Stimulated activated CD4-positive, alpha-beta T cell treated with anti-CD3 and anti-CD28 coated beads, Interleukin-15, amount 100 ng/mL, for 1 hour (primary cell): ENCODE results near the gene STAG1.
"Not testable (repeated sequence)": the region's sequence is repeated elsewhere in the genome, so short reads cannot be mapped to it uniquely, and the experiment has no call there.

Experiments
- DNase-seq, 2 donors: peaks; one replicate each; pipeline ENCODE4 v3.0.0-alpha.2; 2020; ENCODE audit warnings: low read depth in 1 of 2, low spot score in 1 of 2

The STAG1 gene

DNA sequence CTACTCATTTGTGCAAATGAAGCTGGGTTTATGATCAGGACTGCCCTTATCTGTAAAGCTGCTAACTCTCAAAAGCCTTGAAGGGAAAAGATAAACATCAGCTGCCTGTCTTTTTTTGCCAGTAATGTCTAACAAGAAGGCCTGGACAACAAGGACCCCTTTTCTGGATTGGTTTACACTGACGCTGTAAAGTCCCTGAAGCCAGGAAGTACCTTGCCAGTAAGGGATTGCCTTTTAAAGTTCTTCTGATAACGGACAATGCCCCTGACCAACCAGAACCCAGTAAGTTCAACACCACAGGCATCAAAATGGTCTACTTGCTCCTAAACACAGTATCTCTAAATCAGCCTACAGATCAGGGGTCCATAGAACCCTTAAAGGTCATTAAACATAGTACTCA, 324.0 kb downstream of the STAG1 start:
- DNase-seq, result no peak

GRCh38 chr3:136427236-136427635, 324.9 kb downstream of the STAG1 start:
- no peak for DNase-seq

- no peak for DNase-seq
These were observed 337.7 kb downstream of the STAG1 start for GRCh38 chr3:136414476-136414875.

- no peak for DNase-seq
These were observed 339.9 kb downstream of the STAG1 start for GRCh38 chr3:136412307-136412706.

GRCh38 chr3:136409549-136409948, 342.6 kb downstream of the STAG1 start:
- DNase-seq, result no peak

DNA sequence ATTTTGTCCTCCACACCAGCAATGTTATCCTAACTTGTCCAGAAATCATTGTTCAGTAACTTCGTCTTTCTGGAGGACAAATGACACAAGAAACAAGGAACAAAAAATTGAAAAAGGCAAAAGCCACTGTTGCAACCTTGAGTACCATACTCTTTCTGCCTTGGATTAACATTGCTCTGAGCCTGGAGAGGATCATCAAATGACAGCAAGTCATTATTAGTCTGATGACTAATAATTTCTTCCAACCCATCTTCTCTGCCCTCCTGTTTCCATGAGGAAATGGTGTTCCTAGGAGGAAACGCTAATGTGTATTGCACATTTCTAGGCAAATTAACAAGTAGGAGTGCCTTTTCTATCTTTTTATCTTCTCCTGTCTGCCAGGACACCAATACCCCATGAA, 348.1 kb downstream of the STAG1 start:
- no peak for DNase-seq

GRCh38 chr3:136396916-136397315, 355.3 kb downstream of the STAG1 start:
- no peak for DNase-seq

DNA sequence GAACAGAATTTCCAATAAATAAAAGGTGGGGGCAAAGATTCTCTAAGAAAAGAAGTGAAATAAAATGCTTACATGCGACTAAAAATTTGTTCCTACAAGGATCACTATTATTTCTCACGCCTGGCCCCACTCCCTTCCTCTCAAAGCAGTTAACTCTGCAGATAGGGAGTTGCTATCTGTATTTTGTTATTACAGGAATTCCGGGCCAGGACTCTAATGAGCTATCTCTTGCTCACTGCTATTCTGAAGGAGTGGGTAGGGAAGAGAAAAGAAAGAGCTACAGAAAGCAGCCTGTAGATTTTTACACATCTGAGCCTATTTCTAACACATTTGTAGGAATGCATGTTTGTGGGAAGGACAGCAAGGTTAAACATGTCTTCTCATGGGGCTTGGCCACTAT, 361.6 kb downstream of the STAG1 start:
- DNase-seq, result no peak

DNA sequence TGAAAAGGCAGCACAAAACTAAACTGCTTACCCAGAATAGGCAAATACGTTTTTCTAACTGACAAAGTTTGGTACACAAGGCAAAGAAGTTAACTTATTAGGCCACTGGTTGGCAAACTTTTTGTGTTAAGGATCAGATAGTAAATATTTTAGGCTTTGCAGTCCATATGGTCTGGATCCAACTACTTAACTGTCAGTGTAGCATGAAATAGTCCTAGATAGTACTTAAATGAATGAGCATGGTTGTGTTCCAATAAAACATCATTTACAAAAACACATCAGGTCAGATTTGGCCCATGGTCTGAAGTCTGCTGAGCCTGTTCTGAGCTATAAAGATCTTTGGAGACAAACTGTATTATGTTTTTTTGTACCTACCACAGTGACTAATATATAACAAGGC, 365.1 kb downstream of the STAG1 start:
- DNase-seq, result no peak

DNA sequence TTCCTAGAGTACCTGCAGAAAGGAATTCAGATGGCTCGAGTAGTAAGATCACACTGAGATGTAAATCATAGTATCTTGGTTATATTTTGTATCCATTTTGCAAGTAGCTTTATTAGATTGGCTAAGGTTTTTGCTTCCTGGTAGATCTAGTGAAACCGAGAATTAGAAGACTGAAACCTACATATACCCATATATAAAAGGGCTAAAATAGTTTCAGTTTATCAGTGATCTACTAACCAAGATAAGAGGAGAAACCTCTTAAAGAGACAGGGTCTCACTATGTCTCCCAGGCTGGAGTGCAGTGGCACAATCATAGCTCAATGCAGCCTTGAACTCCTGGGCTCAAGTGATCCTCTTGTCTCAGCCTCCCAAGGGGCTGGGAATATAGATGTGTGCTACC, 366.7 kb downstream of the STAG1 start:
- DNase-seq, result no peak

- DNase-seq, result no peak
These were observed 371.1 kb downstream of the STAG1 start for GRCh38 chr3:136381051-136381450.

DNA sequence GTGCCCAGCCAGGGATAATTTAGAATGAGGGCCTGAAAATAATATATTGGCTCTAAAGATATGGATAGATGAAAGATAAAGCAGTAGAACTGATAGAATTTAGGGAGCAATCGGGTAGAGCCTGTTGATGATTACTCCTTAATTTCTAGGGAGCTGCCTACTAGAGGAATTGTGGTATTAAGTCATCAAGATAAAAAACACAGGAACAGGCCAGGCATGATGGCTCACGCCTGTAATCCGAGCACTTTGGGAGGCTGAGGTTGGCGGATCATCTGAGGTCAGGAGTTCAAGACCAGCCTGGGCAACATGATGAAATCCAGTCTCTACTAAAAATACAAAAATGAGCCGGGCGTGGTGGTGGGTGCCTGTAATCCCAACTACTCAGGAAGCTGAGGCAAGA, 371.6 kb downstream of the STAG1 start:
- DNase-seq, result no peak

DNA sequence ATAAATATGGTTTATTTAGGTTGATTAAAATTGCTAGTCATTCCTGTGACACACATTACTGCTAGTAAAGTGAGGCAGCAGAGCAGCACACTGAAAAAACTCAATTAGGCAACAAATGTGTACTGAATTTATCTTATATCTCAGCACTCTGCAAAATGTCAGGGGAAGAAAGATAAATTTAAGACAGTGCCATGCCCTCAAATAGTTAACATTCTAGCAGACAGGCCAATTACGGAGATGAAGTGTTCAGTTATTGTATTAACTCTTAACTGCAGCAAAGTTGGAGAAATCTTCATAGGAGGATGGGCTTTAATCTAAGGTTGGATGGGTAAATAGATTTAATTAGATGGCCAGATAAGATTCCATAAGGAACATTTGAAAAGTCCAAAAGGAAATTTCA, 374.2 kb downstream of the STAG1 start:
- no peak for DNase-seq

DNA sequence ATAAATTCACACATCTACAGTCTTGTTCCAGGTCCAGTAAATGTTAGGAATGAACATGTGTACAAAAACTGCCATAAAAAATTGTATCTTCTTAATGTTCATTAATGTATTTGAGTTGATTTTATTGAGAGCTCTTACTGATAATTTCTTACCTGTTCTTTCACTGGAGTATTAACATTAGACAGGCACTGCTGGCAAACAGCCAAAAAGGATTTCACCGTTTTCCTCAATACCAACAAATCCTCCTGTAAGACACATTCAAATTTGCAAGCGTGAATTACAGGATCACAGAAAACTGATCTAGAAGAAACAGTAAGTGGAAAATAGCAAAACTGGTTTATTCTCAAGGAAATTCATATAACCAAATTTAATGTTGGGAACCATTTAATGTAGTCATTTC, 374.7 kb downstream of the STAG1 start:
- DNase-seq, result no peak

DNA sequence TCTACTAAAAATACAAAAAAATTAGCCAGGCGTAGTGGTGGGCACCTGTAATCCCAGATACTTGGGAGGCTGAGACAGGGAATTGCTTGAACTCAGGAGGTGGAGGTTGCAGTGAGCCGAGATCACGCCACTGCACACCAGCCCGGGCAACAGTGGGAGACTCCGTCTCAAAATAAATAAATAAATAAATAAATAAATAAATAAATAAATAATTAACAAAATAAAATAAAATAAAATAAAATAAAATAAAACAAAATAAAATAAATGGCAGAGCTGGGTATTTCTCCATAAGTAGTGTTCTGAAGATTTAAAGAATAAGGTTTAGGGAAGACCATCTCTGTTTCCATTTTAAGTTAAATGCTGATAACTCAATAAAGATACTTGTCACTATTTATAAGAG, 376.4 kb downstream of the STAG1 start:
- not testable (repeated sequence) for DNase-seq

DNA sequence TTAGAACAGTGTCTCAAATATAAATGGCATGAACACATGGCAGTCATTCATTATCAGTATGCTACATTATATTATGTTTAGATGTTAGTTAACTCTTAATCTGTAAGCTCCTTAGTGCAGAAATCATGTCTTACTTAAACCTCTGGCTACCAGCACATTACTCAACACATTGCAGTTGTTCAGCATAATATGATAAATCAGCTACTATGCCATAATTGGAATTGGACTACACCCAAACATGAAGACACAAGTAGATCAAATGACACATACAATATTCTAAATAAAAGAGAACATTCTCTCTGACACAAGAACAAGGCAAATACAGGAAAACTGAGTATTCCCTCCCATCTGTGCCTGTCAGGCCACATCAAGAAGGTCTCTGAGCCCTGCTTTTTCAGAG, 385.9 kb downstream of the STAG1 start:
- no peak for DNase-seq

- DNase-seq, result no peak
These were observed 398.7 kb downstream of the STAG1 start for GRCh38 chr3:136353461-136353860.

DNA sequence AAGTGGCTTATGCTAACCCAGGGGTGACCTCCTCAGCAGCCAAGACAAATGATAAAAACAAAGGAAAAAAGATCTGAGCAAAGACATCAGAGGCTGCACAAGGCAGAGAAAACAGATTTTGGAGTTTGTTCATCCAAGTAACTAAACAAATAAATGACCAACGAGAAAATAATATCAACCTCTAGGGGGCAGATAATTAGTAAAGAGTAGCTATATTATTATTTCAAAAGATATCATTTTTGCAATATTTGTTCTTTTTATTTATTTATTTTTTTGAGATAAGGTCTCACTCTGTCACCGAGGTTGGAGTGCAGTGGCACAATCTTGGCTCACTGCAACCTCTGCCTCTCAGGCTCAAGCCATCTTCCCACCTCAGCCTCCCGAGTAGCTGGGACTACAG, 400.3 kb downstream of the STAG1 start:
- DNase-seq, result no peak

DNA sequence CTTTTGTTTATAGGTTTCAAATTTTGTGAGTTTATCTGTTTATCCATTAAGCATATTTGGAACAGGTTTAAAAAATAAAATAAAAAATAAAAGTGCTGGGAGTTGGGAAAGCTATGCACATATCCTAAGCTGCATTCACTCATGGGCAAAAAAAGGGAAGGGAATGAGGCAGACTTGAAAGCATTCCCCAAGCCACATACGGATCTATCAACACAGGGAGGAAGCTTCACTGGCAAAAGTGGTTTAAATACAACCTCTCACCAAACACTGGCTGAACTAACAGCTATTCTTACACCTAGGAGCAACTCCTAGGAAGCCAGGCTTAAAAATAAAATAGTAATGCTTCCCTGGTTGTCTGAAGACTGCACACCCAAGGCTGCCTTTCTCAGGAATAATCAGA, 400.8 kb downstream of the STAG1 start:
- no peak for DNase-seq

DNA sequence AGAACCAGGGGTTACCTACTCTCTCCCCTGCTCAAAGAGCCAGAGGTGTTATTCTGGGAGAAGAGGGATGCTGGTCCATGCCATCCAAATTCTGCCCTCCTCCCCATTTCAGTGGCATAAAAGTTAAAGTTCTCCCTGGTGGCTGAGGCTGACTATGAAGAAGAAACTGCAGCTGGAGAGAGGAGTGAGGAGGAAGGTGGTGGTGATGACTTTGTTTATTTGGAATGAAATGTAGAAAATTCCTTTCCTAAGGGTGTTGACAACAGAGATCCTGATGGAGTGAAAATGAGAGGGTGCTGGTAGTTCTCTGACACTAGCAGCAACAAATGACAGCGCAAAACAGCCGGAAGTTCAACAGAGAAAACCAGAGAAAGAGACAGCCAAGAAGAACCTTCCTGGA, 401.6 kb downstream of the STAG1 start:
- no peak for DNase-seq

- no peak for DNase-seq
These were observed 402.0 kb downstream of the STAG1 start for GRCh38 chr3:136350132-136350531.

DNA sequence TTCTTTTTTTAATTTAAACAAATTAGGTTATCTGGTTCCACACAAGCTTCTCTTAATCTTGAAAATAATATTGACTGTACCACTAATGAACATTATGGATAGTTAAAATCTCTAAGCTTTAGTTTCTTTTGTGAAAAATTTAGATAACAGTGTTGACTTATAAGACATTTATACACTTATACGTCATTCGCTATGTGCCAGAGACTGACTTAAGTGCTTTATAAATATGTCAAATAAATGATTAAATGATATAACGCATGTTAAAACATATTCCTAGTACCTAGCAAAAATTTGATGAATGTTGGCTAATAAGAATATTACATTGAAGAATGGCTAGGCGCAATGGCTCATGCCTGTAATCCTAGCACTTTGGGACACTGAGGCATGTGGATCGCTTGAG, 405.7 kb downstream of the STAG1 start:
- DNase-seq, result no peak

- no peak for DNase-seq
These were observed 408.2 kb downstream of the STAG1 start for GRCh38 chr3:136343873-136344555.

- DNase-seq, result no peak
These were observed 408.7 kb downstream of the STAG1 start for GRCh38 chr3:136343446-136343845.
